ENCODE measurements around the gene SFMBT2.

DNA sequence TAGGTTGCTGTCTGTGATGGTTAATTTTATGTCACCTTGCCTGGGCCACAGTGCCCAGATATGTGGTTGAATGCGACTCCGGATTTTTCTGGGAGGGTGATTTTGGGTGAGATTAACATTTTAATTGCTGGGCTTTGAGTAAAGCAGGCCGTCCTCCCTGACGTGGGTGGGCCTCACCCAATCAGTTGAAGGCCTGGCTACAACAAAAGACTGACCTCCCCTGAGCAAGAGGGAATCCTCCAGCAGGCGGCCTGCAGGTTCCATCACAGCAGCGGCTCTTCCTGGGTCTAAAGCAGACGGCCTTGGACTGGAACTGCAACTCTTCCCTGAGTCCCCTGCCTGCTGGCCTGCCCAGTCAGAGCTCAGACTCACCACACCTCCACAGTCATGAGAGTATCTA lies 114.2 kb downstream of the SFMBT2 start:
- TF ChIP-seq FOXM1 (IDR thresholded peaks at IDR 0.05; ENCODE audit: borderline replicate concordance, low read depth): no peak
- no peak for TF ChIP-seq CREB1 (IDR thresholded peaks at IDR 0.05; ENCODE audit: low read depth)
- TF ChIP-seq, protein P1, sequence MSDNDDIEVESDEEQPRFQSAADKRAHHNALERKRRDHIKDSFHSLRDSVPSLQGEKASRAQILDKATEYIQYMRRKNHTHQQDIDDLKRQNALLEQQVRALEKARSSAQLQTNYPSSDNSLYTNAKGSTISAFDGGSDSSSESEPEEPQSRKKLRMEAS (IDR thresholded peaks at IDR 0.05): no peak
- TF ChIP-seq REST (IDR thresholded peaks at IDR 0.05; ENCODE audit: low read depth): no peak
- TF ChIP-seq ZBTB7A (IDR thresholded peaks at IDR 0.05; ENCODE audit: low read depth): no peak
- no peak for TF ChIP-seq EP300 (IDR thresholded peaks at IDR 0.05; ENCODE audit: borderline replicate concordance)
- TF ChIP-seq CEBPB (IDR thresholded peaks at IDR 0.05): no peak
- TF ChIP-seq TEAD4 (IDR thresholded peaks at IDR 0.05): no peak
- TF ChIP-seq NFIC (IDR thresholded peaks at IDR 0.05): no peak
- TF ChIP-seq TAF1 (IDR thresholded peaks at IDR 0.05; ENCODE audit: low read depth): no peak
- TF ChIP-seq RAD21 (IDR thresholded peaks at IDR 0.05; ENCODE audit: low read depth): no peak

Measured in Ishikawa (cell line).